GM12892 (cell line): ENCODE measurements around the gene FGD4.

Source experiments
- POLR2A ChIP-seq: IDR thresholded peaks from 2 replicates; pipeline ENCODE4 v1.6.1; 2011; ENCODE audit warnings: low read depth, low read length, control low read depth
- POLR2AphosphoS5 ChIP-seq: IDR thresholded peaks from 2 replicates; pipeline ENCODE4 v1.6.1; 2011; ENCODE audit warnings: low read depth, low read length, control low read depth

DNA sequence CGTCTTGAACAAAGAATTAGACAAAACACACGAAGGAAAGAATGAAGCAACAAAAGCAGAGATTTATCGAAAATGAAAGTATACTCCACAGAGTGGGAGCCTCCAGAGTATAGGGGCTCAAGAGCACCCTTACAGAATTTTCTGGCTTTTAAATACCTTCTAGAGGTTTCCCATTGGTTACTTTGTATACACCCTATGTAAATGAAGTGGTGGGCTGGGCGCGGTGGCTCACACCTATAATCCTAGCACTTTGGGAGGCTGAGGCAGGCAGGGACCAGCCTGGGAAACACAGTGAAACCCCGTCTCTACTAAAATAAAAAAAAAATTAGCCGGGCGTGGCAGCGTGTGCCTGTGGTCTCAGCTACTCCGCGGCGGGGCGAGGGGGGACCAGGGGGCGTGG is 266.7 kb downstream of the FGD4 start:
- no peak for TF ChIP-seq POLR2A
- TF ChIP-seq POLR2AphosphoS5, result no peak
